Endothelial cell of umbilical vein (primary cell): Measurements from ENCODE around the gene CEACAM5. TPM values are rescaled to one million over a fixed set of nuclear protein-coding genes. Genes with fewer than 3 reads are reported as not detected.

ENCODE experiments used
- BruUV-seq: library from RNA; stranded (reverse); fragments of 400-500 nt; replicated peaks from 2 replicates; lab custom pipeline; 2021; lab: Mats Ljungman, UMichigan
- CTCF ChIA-PET: fragments of 300-600, 350-600 bp; sonication (Branson Sonifier 250); formaldehyde crosslinking; loops from one replicate; lab custom pipeline; 2021; ENCODE audit warnings: antibody characterized with exemption, inconsistent platforms; lab: Charles Lee
- POLR2A ChIA-PET: fragments of 300-600, 350-600 bp; sonication (Branson Sonifier 250); formaldehyde crosslinking; loops from one replicate; lab custom pipeline; 2021; ENCODE audit warnings: antibody characterized with exemption, inconsistent platforms; lab: Charles Lee
- DNase-seq: peaks from one replicate; pipeline ENCODE4 v3.0.0-alpha.2; 2011; ENCODE audit warnings: low read depth, low spot score
- FAIRE-seq: peaks from 2 replicates; lab custom pipeline; 2011; peaks lifted over from hg19 to GRCh38; lab: Jason Lieb, UNC
- H2AFZ ChIP-seq: 2 replicates; pipeline ENCODE4 v1.6.0; 2012; ENCODE audit warnings: low read depth, low read length, control low read depth, inconsistent platforms
- H3K27ac ChIP-seq: 2 replicates; pipeline ENCODE4 v1.5.1; 2011; ENCODE audit warnings: low read depth, mild to moderate bottlenecking, control low read depth, low read length, moderate library complexity; ENCODE audit not compliant: insufficient read depth
- H3K27me3 ChIP-seq, 2 experiments: 2 replicates each; pipeline versions ENCODE4 v1.6.0 to v1.6.1; 2011; ENCODE audit warnings: low read length in 2 of 2, mixed read lengths in 1 of 2; ENCODE audit not compliant: control insufficient read depth in 2 of 2, insufficient read depth in 2 of 2
- H3K36me3 ChIP-seq, 2 experiments: 2 replicates in 1 of 2; 3 replicates in 1 of 2; pipeline ENCODE4 v1.5.1; 2011; ENCODE audit warnings: low read length in 2 of 2, mild to moderate bottlenecking in 1 of 2, moderate library complexity in 1 of 2; ENCODE audit not compliant: control insufficient read depth in 2 of 2, insufficient read depth in 2 of 2; ENCODE audit errors: extremely low read depth in 1 of 2
- H3K4me1 ChIP-seq: 3 replicates; pipeline ENCODE4 v1.5.1; 2011; ENCODE audit warnings: mild to moderate bottlenecking, low read length; ENCODE audit not compliant: control insufficient read depth, insufficient read depth; ENCODE audit errors: extremely low read depth
- H3K4me2 ChIP-seq: 2 replicates; pipeline ENCODE4 v1.6.1; 2011; ENCODE audit warnings: low read length, control low read depth, mixed read lengths; ENCODE audit not compliant: insufficient read depth
- H3K4me3 ChIP-seq, 3 experiments: fragments of 200-600 bp in 1 of 3; sonication (generic), shearing (Covaris generic) in 1 of 3; replicated peaks in 1 of 3; 2 replicates each; pipeline ENCODE4 v1.5.1; 2011 to 2016; ENCODE audit warnings: control low read depth in 3 of 3, low read length in 3 of 3, mild to moderate bottlenecking in 2 of 3, inconsistent platforms in 1 of 3, low read depth in 1 of 3, moderate library complexity in 1 of 3; ENCODE audit not compliant: insufficient read depth in 1 of 3
- H3K79me2 ChIP-seq: 2 replicates; pipeline ENCODE4 v1.6.0; 2012; ENCODE audit warnings: low read length, inconsistent platforms; ENCODE audit not compliant: control insufficient read depth, insufficient read depth
- H3K9ac ChIP-seq: replicated peaks from 2 replicates; pipeline ENCODE3; 2011; ENCODE audit warnings: low read length, control low read depth; ENCODE audit not compliant: insufficient read depth; ENCODE audit errors: extremely low read depth
- H3K9me1 ChIP-seq: replicated peaks from 3 replicates; pipeline ENCODE4 v1.6.0; 2011; ENCODE audit warnings: mild to moderate bottlenecking, low read length; ENCODE audit not compliant: control insufficient read depth, insufficient read depth; ENCODE audit errors: extremely low read depth
- H3K9me3 ChIP-seq: replicated peaks from 2 replicates; pipeline ENCODE4 v1.5.1; 2012; ENCODE audit warnings: low read length, inconsistent platforms; ENCODE audit not compliant: control insufficient read depth, insufficient read depth
- H4K20me1 ChIP-seq: replicated peaks from 2 replicates; pipeline ENCODE3; 2011; ENCODE audit warnings: mild to moderate bottlenecking, low read length; ENCODE audit not compliant: control insufficient read depth, insufficient read depth; ENCODE audit errors: extremely low read depth
- CTCF ChIP-seq, 2 donors: IDR thresholded peaks; 1 replicate in 1 of 2; 2 replicates in 1 of 2; pipeline ENCODE4 v1.5.1; 2011; ENCODE audit warnings: low read length in 2 of 2, mild to moderate bottlenecking in 2 of 2, moderate library complexity in 2 of 2, control low read depth in 1 of 2, inconsistent platforms in 1 of 2, low read depth in 1 of 2; ENCODE audit not compliant: insufficient read depth in 1 of 2; ENCODE audit errors: extremely low read depth in 1 of 2
- EZH2 ChIP-seq: IDR thresholded peaks from 2 replicates; pipeline ENCODE4 v1.6.1; 2012; ENCODE audit warnings: borderline replicate concordance, low read depth, mild to moderate bottlenecking, moderate library complexity, low read length, inconsistent platforms; ENCODE audit not compliant: severe bottlenecking
- FOS ChIP-seq: IDR thresholded peaks from 2 replicates; pipeline ENCODE4 v1.6.1; 2011; ENCODE audit warnings: mild to moderate bottlenecking, low read length, moderate library complexity, borderline replicate concordance; ENCODE audit not compliant: insufficient read depth
- GATA2 ChIP-seq: IDR thresholded peaks from 2 replicates; pipeline ENCODE4 v1.7.0; 2011; ENCODE audit warnings: low read depth, mild to moderate bottlenecking, moderate library complexity, mixed read lengths, low read length; ENCODE audit not compliant: insufficient read length, insufficient read depth
- JUN ChIP-seq: IDR thresholded peaks from 2 replicates; pipeline ENCODE4 v1.6.1; 2011; ENCODE audit warnings: borderline replicate concordance, low read depth; ENCODE audit not compliant: insufficient read length, insufficient read depth
- MYC ChIP-seq: IDR thresholded peaks from one replicate; pipeline ENCODE4 v1.6.1; 2011; ENCODE audit warnings: mild to moderate bottlenecking, low read depth, low read length
- POLR2A ChIP-seq: IDR thresholded peaks from 2 replicates; pipeline ENCODE4 v1.6.1; 2012; ENCODE audit warnings: low read depth, mild to moderate bottlenecking, control low read depth, low read length
- POLR2AphosphoS5 ChIP-seq: IDR thresholded peaks from 2 replicates; pipeline ENCODE4 v1.6.1; 2012; ENCODE audit warnings: low read depth, mild to moderate bottlenecking, control low read depth, low read length, moderate library complexity; ENCODE audit not compliant: insufficient read depth
- dilution Hi-C: fragments of 300-500 bp; cut with MboI; formaldehyde crosslinking; loops from one replicate; pipeline ENCODE4 v1.15.0; 2019; ENCODE audit warnings: low sequenced_read_pairs; ENCODE audit not compliant: extremely low pct_ligation_motif_present
- intact Hi-C: fragments of 100-400 bp; cut with micrococcal nuclease; formaldehyde crosslinking; loops from one replicate; pipeline ENCODE4 v1.10.0; 2022
- polyA plus RNA-seq, 4 experiments: library from polyadenylated mRNA; depleted of rRNA in 3 of 4; stranded (reverse) in 3 of 4; unstranded in 1 of 4; fragments of >200 nt; gene quantifications; 2 replicates each; pipeline versions ENCODE4 v1.2.1 to v1.2.3, GENCODE V29; 2011 to 2012; ENCODE audit warnings: missing spikeins in 1 of 4
- total RNA-seq: library from RNA; stranded (reverse); gene quantifications from 2 replicates; pipeline ENCODE4 v1.2.3, GENCODE V29; 2021
- TF ChIP-seq, protein P1 (sequence below): IDR thresholded peaks from 2 replicates; pipeline ENCODE4 v1.6.1; 2011; ENCODE audit not compliant: insufficient read depth, insufficient read length

The CEACAM5 gene
- total and polyA plus RNA-seq, 2 donors (not counting 3 experiments of a cell fraction or from before 2014, with no cell fraction given) = not detected

DNA sequence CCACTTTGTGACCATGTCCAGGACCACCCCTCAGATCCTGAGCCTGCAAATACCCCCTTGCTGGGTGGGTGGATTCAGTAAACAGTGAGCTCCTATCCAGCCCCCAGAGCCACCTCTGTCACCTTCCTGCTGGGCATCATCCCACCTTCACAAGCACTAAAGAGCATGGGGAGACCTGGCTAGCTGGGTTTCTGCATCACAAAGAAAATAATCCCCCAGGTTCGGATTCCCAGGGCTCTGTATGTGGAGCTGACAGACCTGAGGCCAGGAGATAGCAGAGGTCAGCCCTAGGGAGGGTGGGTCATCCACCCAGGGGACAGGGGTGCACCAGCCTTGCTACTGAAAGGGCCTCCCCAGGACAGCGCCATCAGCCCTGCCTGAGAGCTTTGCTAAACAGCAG, 12.7 kb upstream of the CEACAM5 start:
- no peak overlapping the region for H3K27ac ChIP-seq
- no peaks in the 10 kb centered on the region for H3K79me2 ChIP-seq
- no peak for FAIRE-seq
- BruUV-seq = no TSS peak
- dilution Hi-C loops (no loop called here), intact Hi-C loops (no loop called here)
- ChIA-PET POLR2A (no interaction called here), CTCF (interaction anchor here (0.9 to 1.0 kb wide), 2 partner anchors 11 to 54 kb away, joined by 3 read pairs; no protein-coding TSS in a partner anchor)
- H4K20me1 ChIP-seq = no peaks in the 10 kb centered on the region
- H3K9me3 ChIP-seq = no peaks in the 10 kb centered on the region
- no peak for DNase-seq
- H3K9ac ChIP-seq = no peak overlapping the region
- no peak overlapping the region for H2AFZ ChIP-seq
- no peaks in the 10 kb centered on the region for H3K36me3 ChIP-seq
- no peak overlapping the region for H3K4me2 ChIP-seq
- TF ChIP-seq FOS = no peak
- no peak for TF ChIP-seq JUN
- TF ChIP-seq POLR2AphosphoS5 = no peak
- no peak for TF ChIP-seq GATA2
- TF ChIP-seq, protein P1, sequence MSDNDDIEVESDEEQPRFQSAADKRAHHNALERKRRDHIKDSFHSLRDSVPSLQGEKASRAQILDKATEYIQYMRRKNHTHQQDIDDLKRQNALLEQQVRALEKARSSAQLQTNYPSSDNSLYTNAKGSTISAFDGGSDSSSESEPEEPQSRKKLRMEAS = no peak
- no peak for TF ChIP-seq CTCF (IDR thresholded peaks at IDR 0.05; ENCODE audit: extremely low read depth in 1 of 2, insufficient read depth in 1 of 2, low read depth in 1 of 2, low read length in 2 of 2)
- TF ChIP-seq MYC = no peak
- no peak for TF ChIP-seq EZH2
- TF ChIP-seq POLR2A = no peak
- H3K4me3 ChIP-seq = no peak overlapping the region
- no peaks in the 10 kb centered on the region for H3K9me1 ChIP-seq
- peaks cover 0 to 2% of the 10 kb centered on the region in 2 experiments for H3K27me3 ChIP-seq
- H3K4me1 ChIP-seq = no peaks in the 10 kb centered on the region
